Smooth muscle cell (in vitro differentiated cells): Measurements from ENCODE around the gene DSG2. TPM values are rescaled to one million over a fixed set of nuclear protein-coding genes. Genes with fewer than 3 reads are reported as not detected.

Source experiments
- DNase-seq: peaks from one replicate; lab custom pipeline; 2025; ENCODE audit not compliant: unreplicated experiment; lab: John Stamatoyannopoulos, UW
- H2AFZ ChIP-seq: fragments of 200-600 bp; sonication (generic); 2 replicates; pipeline ENCODE4 v1.6.0; 2016; ENCODE audit warnings: antibody characterized with exemption, low read depth, mild to moderate bottlenecking
- H3F3A ChIP-seq: fragments of 200-600 bp; sonication (generic); 2 replicates; pipeline ENCODE4 v1.6.0; 2017; ENCODE audit warnings: antibody characterized with exemption, low read depth
- H3K27ac ChIP-seq: fragments of 200-600 bp; sonication (generic); 2 replicates; pipeline ENCODE4 v1.5.1; 2016; ENCODE audit warnings: low read depth, mild to moderate bottlenecking
- H3K27me3 ChIP-seq: fragments of 200-600 bp; sonication (generic); 2 replicates; pipeline ENCODE4 v1.6.1; 2016; ENCODE audit warnings: low read depth, mild to moderate bottlenecking
- H3K36me3 ChIP-seq: fragments of 200-600 bp; sonication (generic); 2 replicates; pipeline ENCODE4 v1.5.1; 2016; ENCODE audit warnings: low read depth
- H3K4me1 ChIP-seq: fragments of 200-600 bp; sonication (generic); 2 replicates; pipeline ENCODE4 v1.5.1; 2016; ENCODE audit warnings: low read depth
- H3K4me2 ChIP-seq: fragments of 200-600 bp; sonication (generic); 2 replicates; pipeline ENCODE4 v1.6.0; 2016; ENCODE audit warnings: mild to moderate bottlenecking
- H3K4me3 ChIP-seq: fragments of 200-600 bp; sonication (generic); 2 replicates; pipeline ENCODE4 v1.5.1; 2016; ENCODE audit warnings: mild to moderate bottlenecking
- H3K79me2 ChIP-seq: fragments of 200-600 bp; sonication (generic); 2 replicates; pipeline ENCODE4 v1.6.0; 2016; ENCODE audit warnings: low read depth, mild to moderate bottlenecking
- H3K9ac ChIP-seq: fragments of 200-600 bp; sonication (generic); 2 replicates; pipeline ENCODE4 v1.6.0; 2016; ENCODE audit warnings: low read depth
- H3K9me3 ChIP-seq: fragments of 200-600 bp; sonication (generic); replicated peaks from 2 replicates; pipeline ENCODE4 v1.5.1; 2016; ENCODE audit warnings: low read depth
- H4K20me1 ChIP-seq: fragments of 200-600 bp; sonication (generic); 2 replicates; pipeline ENCODE4 v1.6.0; 2016; ENCODE audit warnings: low read depth
- CTCF ChIP-seq: fragments of 200-600 bp; sonication (generic); IDR thresholded peaks from 2 replicates; pipeline ENCODE4 v1.5.1; 2017; ENCODE audit warnings: borderline replicate concordance, mild to moderate bottlenecking, antibody characterized with exemption; ENCODE audit not compliant: insufficient read depth, poor library complexity, severe bottlenecking
- WGBS: methylation state at CpG from one replicate; pipeline ENCODE4 v1.1.7; 2016; ENCODE audit warnings: low lambda C conversion rate; 5-methylcytosine and 5-hydroxymethylcytosine counted together
- polyA plus RNA-seq: library from polyadenylated mRNA; unstranded; fragments of >200 nt; fragmentation: Nextera tagmentation; extraction: Ambion mirVana; gene quantifications from 2 replicates; pipeline ENCODE4 v1.2.1, GENCODE V29; 2016
- total RNA-seq: library from RNA; depleted of rRNA; stranded (reverse); fragments of >200 nt; gene quantifications from 2 replicates; pipeline ENCODE4 v1.2.3, GENCODE V29; 2014

DSG2 gene
- total and polyA plus RNA-seq, 2 experiments from 2014 or later, result 53.9 to 138 TPM

DNA sequence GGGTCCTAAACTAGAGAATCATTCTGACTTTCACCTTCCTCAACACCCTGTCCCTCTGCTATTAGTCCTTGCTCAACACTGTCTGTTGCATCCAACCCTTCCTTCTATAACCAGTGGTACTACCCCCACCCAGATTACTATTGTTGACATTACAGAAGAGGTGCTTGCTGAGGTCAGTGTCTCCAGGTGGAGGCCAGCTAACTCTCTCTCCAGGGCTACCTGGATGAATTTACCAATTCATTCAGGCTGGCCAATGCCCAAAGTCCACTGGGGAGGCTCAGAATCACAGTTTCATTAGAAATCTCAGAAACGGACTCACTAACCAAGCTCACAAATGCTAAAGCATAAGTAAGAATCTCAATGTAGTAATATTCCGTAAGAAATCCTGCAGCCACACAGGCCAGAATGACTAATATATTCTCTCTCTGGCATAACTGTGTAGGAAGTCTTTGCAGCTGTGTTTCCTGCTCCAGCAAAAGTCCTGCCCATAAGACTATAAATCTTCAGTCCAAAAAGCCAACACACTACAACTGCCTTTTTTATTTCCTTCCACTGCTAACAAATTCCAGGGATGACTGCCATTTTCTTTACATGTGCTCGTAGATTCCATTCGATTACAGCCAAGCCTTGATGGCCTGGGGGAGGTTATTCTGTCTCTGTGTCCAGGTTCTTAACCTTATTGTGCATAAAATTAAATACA is 83.7 kb downstream of the DSG2 start:
- Histone ChIP-seq H3K9me3 (no peaks in the 10 kb centered on the region), H2AFZ (no peak overlapping the region), H3K27me3 (no peaks in the 10 kb centered on the region), H3K27ac (peak overlapping the region; percentile 40), H3K4me3 (no peak overlapping the region), H3K79me2 (no peaks in the 10 kb centered on the region), H3K4me1 (no peaks in the 10 kb centered on the region), H3K4me2 (peak overlapping the region; percentile 41), H3K36me3 (no peaks in the 10 kb centered on the region), H3K9ac (no peak overlapping the region), H4K20me1 (no peaks in the 10 kb centered on the region), H3F3A (peaks cover 8% of the 10 kb centered on the region)
- DNase-seq, result no peak
- TF ChIP-seq CTCF, result no peak
- 16% methylated on average over 4 of the region's 4 CpGs for WGBS

- over 99% methylated on average over 5 of the region's 5 CpGs for WGBS
- Histone ChIP-seq H3K9me3 (no peaks in the 10 kb centered on the region), H3K79me2 (no peaks in the 10 kb centered on the region), H4K20me1 (no peaks in the 10 kb centered on the region), H3K4me3 (no peak overlapping the region), H3K36me3 (no peaks in the 10 kb centered on the region), H3K4me2 (no peak overlapping the region), H3K4me1 (peaks cover 5% of the 10 kb centered on the region), H3K9ac (no peak overlapping the region), H3F3A (peaks cover 8% of the 10 kb centered on the region), H2AFZ (no peak overlapping the region), H3K27me3 (no peaks in the 10 kb centered on the region), H3K27ac (no peak overlapping the region)
- no peak for TF ChIP-seq CTCF
- DNase-seq, result no peak
These were observed 85.3 kb downstream of the DSG2 start for GRCh38 chr18:31583185-31583854.

DNA sequence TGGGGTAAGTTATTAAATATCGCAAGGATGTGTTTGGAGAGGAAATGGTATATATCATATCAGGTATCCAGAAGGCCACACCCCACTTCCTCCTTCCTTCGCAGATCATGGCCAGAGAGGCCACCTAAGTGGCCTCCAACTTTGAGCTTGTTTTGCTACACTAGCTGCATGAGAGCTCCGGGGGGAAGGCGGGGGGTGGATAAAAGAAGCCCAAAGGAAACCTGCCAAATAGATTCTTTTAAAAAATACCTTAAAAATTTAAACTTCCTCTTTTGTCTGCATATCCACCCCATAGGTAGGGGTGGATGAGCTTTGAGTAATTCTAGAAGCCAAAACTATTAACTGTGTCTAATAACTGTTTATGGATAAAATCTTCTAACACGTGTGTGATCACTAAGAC is 88.0 kb downstream of the DSG2 start:
- Histone ChIP-seq H3K27ac (no peak overlapping the region), H3K4me2 (no peak overlapping the region), H3K36me3 (no peaks in the 10 kb centered on the region), H2AFZ (no peak overlapping the region), H3K79me2 (no peaks in the 10 kb centered on the region), H3K9ac (no peak overlapping the region), H3K4me1 (peaks cover 5% of the 10 kb centered on the region), H3F3A (peaks cover 8% of the 10 kb centered on the region), H4K20me1 (no peaks in the 10 kb centered on the region), H3K27me3 (no peaks in the 10 kb centered on the region), H3K9me3 (no peaks in the 10 kb centered on the region), H3K4me3 (no peak overlapping the region)
- DNase-seq, result no peak
- WGBS, result 93% methylated on average over 5 of the region's 5 CpGs
- TF ChIP-seq CTCF, result no peak
